Body of pancreas (tissue), 4 donors: ENCODE measurements around the gene SIK3. TPM values are rescaled to one million over a fixed set of nuclear protein-coding genes. Genes with fewer than 3 reads are reported as not detected.

Experiments used
- ATAC-seq: fragments of 150-250 bp; one replicate; pipeline ENCODE4 v1.9.1; 2016
- DNase-seq, 4 donors: peaks; one replicate each; pipeline ENCODE4 v3.0.0-alpha.2; 2019
- H3K27ac ChIP-seq, 4 donors: fragments of 200-600 bp; sonication (generic); 1 replicate in 3 of 4; 2 replicates in 1 of 4; pipeline versions ENCODE4 v1.5.1 to v1.6.1; 2016 to 2019; ENCODE audit warnings: mild to moderate bottlenecking in 1 of 4, mixed read lengths in 1 of 4, moderate library complexity in 1 of 4
- H3K27me3 ChIP-seq, 2 donors: fragments of 200-600 bp; sonication (generic); one replicate each; pipeline ENCODE4 v1.6.0; 2016; ENCODE audit warnings: mild to moderate bottlenecking in 1 of 2
- H3K36me3 ChIP-seq, 2 donors: fragments of 200-600 bp; sonication (generic); replicated peaks in 1 of 2; 2 replicates each; pipeline ENCODE4 v1.5.1; 2016; ENCODE audit warnings: low read depth in 2 of 2; ENCODE audit not compliant: insufficient read depth in 1 of 2
- H3K4me1 ChIP-seq: fragments of 200-600 bp; sonication (generic); one replicate; pipeline ENCODE4 v1.6.0; 2016
- H3K4me3 ChIP-seq, 2 donors: fragments of 200-600 bp; sonication (generic); 1 replicate in 1 of 2; 2 replicates in 1 of 2; pipeline ENCODE4 v1.5.1; 2016 to 2019
- H3K9me3 ChIP-seq, 3 donors: fragments of 200-600 bp; sonication (generic); 1 replicate in 2 of 3; 2 replicates in 1 of 3; pipeline ENCODE4 v1.5.1; 2016
- POLR2A ChIP-seq, 3 donors: fragments of 450-650 bp; IDR thresholded peaks; one replicate each; pipeline ENCODE4 v1.6.1; 2016; ENCODE audit warnings: antibody characterized with exemption in 3 of 3, mild to moderate bottlenecking in 2 of 3
- WGBS, 2 donors: methylation state at CpG; one replicate each; pipeline ENCODE4 v1.1.5; 2017; 5-methylcytosine and 5-hydroxymethylcytosine counted together
- intact Hi-C: fragments of 100-400 bp; cut with DNase I; formaldehyde crosslinking; loops from one replicate; pipeline ENCODE4 v1.15.1; 2023
- total RNA-seq, 2 donors: library from RNA; depleted of rRNA; stranded (reverse); fragments of >200 nt; gene quantifications; one replicate each; pipeline ENCODE4 v1.1.0, GENCODE V29; 2016
- TF ChIP-seq, protein P1 (sequence below), 7 experiments: fragments of 450-650 bp in 4 of 7; fragments of 200-600 bp in 3 of 7; sonication (generic) in 3 of 7; IDR thresholded peaks; one replicate each; pipeline ENCODE4 v1.5.1; 2016 to 2019; ENCODE audit warnings: antibody characterized with exemption in 7 of 7

The SIK3 gene
- total RNA-seq, 2 donors from 2014 or later, result 24.1 to 46.1 TPM

- no peaks in the 10 kb centered on the region for H3K27me3 ChIP-seq
- H3K4me1 ChIP-seq, result no peaks in the 10 kb centered on the region
- no peak overlapping the region for H3K4me3 ChIP-seq
- no peak overlapping the region for H3K27ac ChIP-seq
- no peak for ATAC-seq
- WGBS, 2 donors, result 95 to 98% methylated on average over 10 to 11 of the region's 11 CpGs
- peaks cover 0 to 16% of the 10 kb centered on the region in 2 donors for H3K36me3 ChIP-seq
- no peak for DNase-seq
- no peak for TF ChIP-seq POLR2A (IDR thresholded peaks at IDR 0.05)
- TF ChIP-seq, protein P1, sequence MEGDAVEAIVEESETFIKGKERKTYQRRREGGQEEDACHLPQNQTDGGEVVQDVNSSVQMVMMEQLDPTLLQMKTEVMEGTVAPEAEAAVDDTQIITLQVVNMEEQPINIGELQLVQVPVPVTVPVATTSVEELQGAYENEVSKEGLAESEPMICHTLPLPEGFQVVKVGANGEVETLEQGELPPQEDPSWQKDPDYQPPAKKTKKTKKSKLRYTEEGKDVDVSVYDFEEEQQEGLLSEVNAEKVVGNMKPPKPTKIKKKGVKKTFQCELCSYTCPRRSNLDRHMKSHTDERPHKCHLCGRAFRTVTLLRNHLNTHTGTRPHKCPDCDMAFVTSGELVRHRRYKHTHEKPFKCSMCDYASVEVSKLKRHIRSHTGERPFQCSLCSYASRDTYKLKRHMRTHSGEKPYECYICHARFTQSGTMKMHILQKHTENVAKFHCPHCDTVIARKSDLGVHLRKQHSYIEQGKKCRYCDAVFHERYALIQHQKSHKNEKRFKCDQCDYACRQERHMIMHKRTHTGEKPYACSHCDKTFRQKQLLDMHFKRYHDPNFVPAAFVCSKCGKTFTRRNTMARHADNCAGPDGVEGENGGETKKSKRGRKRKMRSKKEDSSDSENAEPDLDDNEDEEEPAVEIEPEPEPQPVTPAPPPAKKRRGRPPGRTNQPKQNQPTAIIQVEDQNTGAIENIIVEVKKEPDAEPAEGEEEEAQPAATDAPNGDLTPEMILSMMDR (IDR thresholded peaks at IDR 0.05), result no peak
- intact Hi-C loops, result loop anchor here (10.0 kb wide), 1 partner anchor 351 kb away; no protein-coding TSS in a partner anchor
- no peaks in the 10 kb centered on the region for H3K9me3 ChIP-seq
These were observed 224.8 kb downstream of the SIK3 start for GRCh38 chr11:116873381-116873780.

GRCh38 chr11:116871248-116871647 lies 227.0 kb downstream of the SIK3 start:
- H3K36me3 ChIP-seq, result peaks cover 0 to 24% of the 10 kb centered on the region in 2 donors
- ATAC-seq, result no peak
- H3K9me3 ChIP-seq, result no peaks in the 10 kb centered on the region
- no peaks in the 10 kb centered on the region for H3K27me3 ChIP-seq
- TF ChIP-seq, protein P1 (IDR thresholded peaks at IDR 0.05), result no peak
- TF ChIP-seq POLR2A (IDR thresholded peaks at IDR 0.05), result no peak
- WGBS, 2 donors, result 76 to 78% methylated on average over 3 of the region's 3 CpGs
- intact Hi-C loops, result loop anchor here (10.0 kb wide), 1 partner anchor 354 kb away; no protein-coding TSS in a partner anchor
- no peak for DNase-seq
- no peak overlapping the region for H3K4me3 ChIP-seq
- H3K27ac ChIP-seq, result no peak overlapping the region
- H3K4me1 ChIP-seq, result no peaks in the 10 kb centered on the region

DNA sequence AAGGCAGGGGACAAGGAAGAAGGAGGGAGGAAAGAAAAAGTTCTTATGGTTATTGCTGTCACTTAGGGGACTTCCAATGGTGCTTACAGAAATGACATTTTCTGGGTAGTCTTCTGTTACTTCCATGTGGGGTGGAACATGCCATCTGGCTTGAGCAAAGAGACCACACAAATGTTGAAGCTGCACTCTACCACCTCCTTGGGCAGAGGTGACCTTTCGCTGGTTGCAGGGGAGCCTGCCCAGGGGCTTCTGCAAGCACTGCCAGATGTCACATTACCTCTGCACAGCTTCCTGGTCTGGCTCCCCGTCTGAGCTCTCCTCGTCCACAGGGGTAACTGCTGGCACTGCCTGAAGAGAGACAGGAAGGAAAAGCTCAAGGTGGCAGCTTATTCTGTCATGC lies 228.2 kb downstream of the SIK3 start:
- Histone ChIP-seq H3K4me1 (no peaks in the 10 kb centered on the region), H3K4me3 (no peak overlapping the region), H3K27me3 (no peaks in the 10 kb centered on the region), H3K36me3 (peaks cover 0 to 27% of the 10 kb centered on the region in 2 donors), H3K27ac (no peak overlapping the region), H3K9me3 (no peaks in the 10 kb centered on the region)
- DNase-seq (no peak), ATAC-seq (no peak)
- intact Hi-C loops, result loop anchor here (10.0 kb wide), 1 partner anchor 355 kb away; no protein-coding TSS in a partner anchor
- no peak for TF ChIP-seq POLR2A (IDR thresholded peaks at IDR 0.05)
- TF ChIP-seq, protein P1 (IDR thresholded peaks at IDR 0.05), result no peak
- 70 to 93% methylated on average over 2 to 3 of the region's 3 CpGs for WGBS, 2 donors

DNA sequence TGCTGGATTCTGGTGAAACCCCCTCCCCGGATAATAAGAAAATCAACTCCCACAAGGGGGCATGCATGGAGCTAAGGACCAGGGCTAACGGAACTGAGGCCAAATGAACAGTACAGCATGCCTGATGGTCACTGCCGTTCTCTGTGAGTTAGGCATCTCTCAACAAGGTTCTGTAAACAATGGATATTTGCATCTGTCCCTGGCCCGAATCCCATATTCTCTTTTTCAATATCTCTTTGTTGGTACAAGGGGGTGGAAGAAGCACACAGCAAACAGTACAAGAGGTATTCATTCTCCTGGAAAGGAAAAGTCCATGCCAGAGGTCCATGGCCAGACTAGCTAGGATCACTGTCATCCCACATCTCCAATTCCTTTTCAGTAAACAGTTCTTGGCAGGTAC lies 228.6 kb downstream of the SIK3 start:
- Histone ChIP-seq H3K4me3 (no peak overlapping the region), H3K9me3 (no peaks in the 10 kb centered on the region), H3K27ac (no peak overlapping the region), H3K4me1 (no peaks in the 10 kb centered on the region), H3K36me3 (peaks cover 0 to 26% of the 10 kb centered on the region in 2 donors), H3K27me3 (no peaks in the 10 kb centered on the region)
- 57 to 65% methylated on average over 4 of the region's 4 CpGs for WGBS, 2 donors
- TF ChIP-seq, protein P1 (IDR thresholded peaks at IDR 0.05), result no peak
- TF ChIP-seq POLR2A (IDR thresholded peaks at IDR 0.05), result no peak
- intact Hi-C loops, result loop anchor here (10.0 kb wide), 1 partner anchor 355 kb away; no protein-coding TSS in a partner anchor
- DNase-seq (no peak), ATAC-seq (no peak)

- no peaks in the 10 kb centered on the region for H3K4me1 ChIP-seq
- no peak for TF ChIP-seq POLR2A (IDR thresholded peaks at IDR 0.05)
- TF ChIP-seq, protein P1 (IDR thresholded peaks at IDR 0.05), result no peak
- ATAC-seq, result no peak
- DNase-seq, result no peak
- H3K27me3 ChIP-seq, result no peaks in the 10 kb centered on the region
- WGBS, 2 donors, result 80 to 82% methylated on average over 3 of the region's 3 CpGs
- H3K9me3 ChIP-seq, result no peaks in the 10 kb centered on the region
- peaks cover 0 to 23% of the 10 kb centered on the region in 2 donors for H3K36me3 ChIP-seq
- no peak overlapping the region for H3K27ac ChIP-seq
- no peak overlapping the region for H3K4me3 ChIP-seq
- intact Hi-C loops, result no loop called here
These were observed 230.2 kb downstream of the SIK3 start for GRCh38 chr11:116868066-116868465.
